ENCODE measurements around the gene BRI3.

Gene BRI3

GRCh38 chr7:98283127-98283886, 1.8 kb downstream of the BRI3 start:
- H3K9me3 ChIP-seq (ENCODE audit: low read length) = no peaks in the 10 kb centered on the region
- TF ChIP-seq CTCF (IDR thresholded peaks at IDR 0.05; ENCODE audit: low read length) (no peak), EZH2 (IDR thresholded peaks at IDR 0.05; ENCODE audit: borderline replicate concordance, low read length) (no peak)

GRCh38 chr7:98283887-98284222, 2.4 kb downstream of the BRI3 start:
- Histone ChIP-seq H3K27ac (ENCODE audit: low read depth, low read length, poor library complexity, severe bottlenecking) (no peak overlapping the region), H3K36me3 (ENCODE audit: insufficient read depth, low read length) (peaks cover 6% of the 10 kb centered on the region; the same call in 1 of the 2 replicates), H3K9me2 (ENCODE audit: low read depth, low read length) (no peaks in the 10 kb centered on the region), H3F3A (ENCODE audit: insufficient read depth, low read length) (no peaks in the 10 kb centered on the region), H3K27me3 (ENCODE audit: insufficient read depth, low read length) (no peaks in the 10 kb centered on the region), H3K9ac (ENCODE audit: low read length) (no peak overlapping the region), H2AFZ (ENCODE audit: low read length) (no peak overlapping the region), H3K4me2 (ENCODE audit: low read length) (no peak overlapping the region), H3K9me3 (ENCODE audit: low read length) (no peaks in the 10 kb centered on the region), H3K79me2 (ENCODE audit: insufficient read depth, low read length) (no peaks in the 10 kb centered on the region), H3K4me1 (ENCODE audit: insufficient read depth, low read length, severe bottlenecking) (peaks cover 20% of the 10 kb centered on the region), H4K20me1 (ENCODE audit: insufficient read depth, low read length) (no peaks in the 10 kb centered on the region), H3K4me3 (ENCODE audit: low read depth, low read length, poor library complexity, severe bottlenecking) (no peak overlapping the region)
- TF ChIP-seq CTCF (IDR thresholded peaks at IDR 0.05; ENCODE audit: low read length) (no peak), EZH2 (IDR thresholded peaks at IDR 0.05; ENCODE audit: borderline replicate concordance, low read length) (no peak)

More at GRCh38 chr7:98283127-98283886, 1.8 kb downstream of the BRI3 start:
- Histone ChIP-seq H3K36me3 (ENCODE audit: insufficient read depth, low read length) (peaks cover 6% of the 10 kb centered on the region; the same call in 1 of the 2 replicates), H3K9me2 (ENCODE audit: low read depth, low read length) (no peaks in the 10 kb centered on the region), H3K79me2 (ENCODE audit: insufficient read depth, low read length) (no peaks in the 10 kb centered on the region), H3K4me2 (ENCODE audit: low read length) (peak overlapping the region; percentile 76; the same call in 1 of the 2 replicates), H3K4me1 (ENCODE audit: insufficient read depth, low read length, severe bottlenecking) (peaks cover 20% of the 10 kb centered on the region), H3F3A (ENCODE audit: insufficient read depth, low read length) (no peaks in the 10 kb centered on the region), H3K27ac (ENCODE audit: low read depth, low read length, poor library complexity, severe bottlenecking) (no peak overlapping the region), H3K9ac (ENCODE audit: low read length) (no peak overlapping the region), H3K4me3 (ENCODE audit: low read depth, low read length, poor library complexity, severe bottlenecking) (no peak overlapping the region), H2AFZ (ENCODE audit: low read length) (no peak overlapping the region), H4K20me1 (ENCODE audit: insufficient read depth, low read length) (no peaks in the 10 kb centered on the region), H3K27me3 (ENCODE audit: insufficient read depth, low read length) (no peaks in the 10 kb centered on the region)

GRCh38 chr7:98284335-98285036, 3.0 kb downstream of the BRI3 start:
- no peak for TF ChIP-seq EZH2 (IDR thresholded peaks at IDR 0.05; ENCODE audit: borderline replicate concordance, low read length)
- no peak for TF ChIP-seq CTCF (IDR thresholded peaks at IDR 0.05; ENCODE audit: low read length)
- H3K36me3 ChIP-seq (ENCODE audit: insufficient read depth, low read length) = peaks cover 6% of the 10 kb centered on the region; the same call in 1 of the 2 replicates
- no peaks in the 10 kb centered on the region for H3K9me2 ChIP-seq (ENCODE audit: low read depth, low read length)
- no peak overlapping the region for H3K9ac ChIP-seq (ENCODE audit: low read length)
- no peak overlapping the region for H2AFZ ChIP-seq (ENCODE audit: low read length)
- no peak overlapping the region for H3K4me3 ChIP-seq (ENCODE audit: low read depth, low read length, poor library complexity, severe bottlenecking)
- no peak overlapping the region for H3K27ac ChIP-seq (ENCODE audit: low read depth, low read length, poor library complexity, severe bottlenecking)
- H3K27me3 ChIP-seq (ENCODE audit: insufficient read depth, low read length) = no peaks in the 10 kb centered on the region
- H4K20me1 ChIP-seq (ENCODE audit: insufficient read depth, low read length) = no peaks in the 10 kb centered on the region
- no peaks in the 10 kb centered on the region for H3K79me2 ChIP-seq (ENCODE audit: insufficient read depth, low read length)
- H3K9me3 ChIP-seq (ENCODE audit: low read length) = no peaks in the 10 kb centered on the region
- H3K4me1 ChIP-seq (ENCODE audit: insufficient read depth, low read length, severe bottlenecking) = peaks cover 20% of the 10 kb centered on the region
- no peak overlapping the region for H3K4me2 ChIP-seq (ENCODE audit: low read length)
- H3F3A ChIP-seq (ENCODE audit: insufficient read depth, low read length) = no peaks in the 10 kb centered on the region

Data from OCI-LY1 (cell line).